IPS-20b (cell line): ENCODE data around the gene CDH13.

Source experiments
- H3K27ac ChIP-seq: one replicate; pipeline ENCODE4 v1.5.1; 2013; ENCODE audit warnings: low read length
- H3K27me3 ChIP-seq: 2 replicates; pipeline ENCODE4 v1.6.1; 2013; ENCODE audit warnings: mild to moderate bottlenecking, low read length, inconsistent platforms; ENCODE audit not compliant: insufficient read depth
- H3K36me3 ChIP-seq: 2 replicates; pipeline ENCODE4 v1.6.1; 2013; ENCODE audit warnings: low read depth, mild to moderate bottlenecking, inconsistent platforms, low read length, moderate library complexity; ENCODE audit not compliant: insufficient read depth
- H3K4me1 ChIP-seq: 2 replicates; pipeline ENCODE4 v1.6.1; 2013; ENCODE audit warnings: mild to moderate bottlenecking, control low read depth, inconsistent platforms, low read length, moderate library complexity; ENCODE audit not compliant: insufficient read depth
- H3K4me3 ChIP-seq: 2 replicates; pipeline ENCODE4 v1.5.1; 2013; ENCODE audit warnings: mild to moderate bottlenecking, low read length, inconsistent platforms
- H3K9ac ChIP-seq: 2 replicates; pipeline ENCODE4 v1.6.1; 2013; ENCODE audit warnings: low read depth, mild to moderate bottlenecking, inconsistent platforms, low read length, moderate library complexity
- H3K9me3 ChIP-seq: 2 replicates; pipeline ENCODE4 v1.6.1; 2013; ENCODE audit warnings: mild to moderate bottlenecking, low read depth, low read length, inconsistent platforms; ENCODE audit not compliant: insufficient read depth

The CDH13 gene

GRCh38 chr16:83713597-83713996 is 1086.8 kb downstream of the CDH13 start:
- Histone ChIP-seq H3K27me3 (no peaks in the 10 kb centered on the region), H3K4me3 (no peak overlapping the region), H3K27ac (no peak overlapping the region), H3K9me3 (no peaks in the 10 kb centered on the region), H3K36me3 (no peaks in the 10 kb centered on the region), H3K9ac (no peak overlapping the region), H3K4me1 (peaks cover 7% of the 10 kb centered on the region; the same call in 1 of the 2 replicates)

GRCh38 chr16:83714286-83714685 is 1087.5 kb downstream of the CDH13 start:
- Histone ChIP-seq H3K9me3 (no peaks in the 10 kb centered on the region), H3K4me1 (peaks cover 7% of the 10 kb centered on the region; the same call in 1 of the 2 replicates), H3K9ac (no peak overlapping the region), H3K27me3 (no peaks in the 10 kb centered on the region), H3K4me3 (no peak overlapping the region), H3K36me3 (no peaks in the 10 kb centered on the region), H3K27ac (no peak overlapping the region)

GRCh38 chr16:83715217-83715920 is 1088.6 kb downstream of the CDH13 start:
- no peak overlapping the region for H3K4me3 ChIP-seq
- H3K27me3 ChIP-seq = no peaks in the 10 kb centered on the region
- peaks cover 7% of the 10 kb centered on the region; the same call in 1 of the 2 replicates for H3K4me1 ChIP-seq
- no peak overlapping the region for H3K27ac ChIP-seq
- no peaks in the 10 kb centered on the region for H3K9me3 ChIP-seq
- H3K36me3 ChIP-seq = no peaks in the 10 kb centered on the region
- no peak overlapping the region for H3K9ac ChIP-seq

GRCh38 chr16:83717308-83717707 is 1090.5 kb downstream of the CDH13 start:
- no peaks in the 10 kb centered on the region for H3K36me3 ChIP-seq
- H3K27me3 ChIP-seq = no peaks in the 10 kb centered on the region
- H3K9ac ChIP-seq = no peak overlapping the region
- H3K9me3 ChIP-seq = no peaks in the 10 kb centered on the region
- H3K4me3 ChIP-seq = no peak overlapping the region
- H3K4me1 ChIP-seq = peaks cover 7% of the 10 kb centered on the region; the same call in 1 of the 2 replicates
- no peak overlapping the region for H3K27ac ChIP-seq

- Histone ChIP-seq H3K27me3 (no peaks in the 10 kb centered on the region), H3K4me1 (peaks cover 7% of the 10 kb centered on the region; the same call in 1 of the 2 replicates), H3K9ac (no peak overlapping the region), H3K27ac (no peak overlapping the region), H3K4me3 (no peak overlapping the region), H3K9me3 (no peaks in the 10 kb centered on the region), H3K36me3 (no peaks in the 10 kb centered on the region)
These were observed 1091.0 kb downstream of the CDH13 start for GRCh38 chr16:83717814-83718213.

GRCh38 chr16:83720213-83720612 is 1093.4 kb downstream of the CDH13 start:
- H3K9ac ChIP-seq = no peak overlapping the region
- H3K4me1 ChIP-seq = 0 out of 2 replicates have a peak, but pooled peaks cover 2% of the 10 kb centered on the region
- no peaks in the 10 kb centered on the region for H3K9me3 ChIP-seq
- no peaks in the 10 kb centered on the region for H3K27me3 ChIP-seq
- no peak overlapping the region for H3K4me3 ChIP-seq
- H3K36me3 ChIP-seq = no peaks in the 10 kb centered on the region
- no peak overlapping the region for H3K27ac ChIP-seq

- H3K4me1 ChIP-seq = 0 out of 2 replicates have a peak, but pooled peaks cover 2% of the 10 kb centered on the region
- H3K9me3 ChIP-seq = no peaks in the 10 kb centered on the region
- H3K27me3 ChIP-seq = no peaks in the 10 kb centered on the region
- no peak overlapping the region for H3K9ac ChIP-seq
- no peak overlapping the region for H3K27ac ChIP-seq
- no peak overlapping the region for H3K4me3 ChIP-seq
- H3K36me3 ChIP-seq = no peaks in the 10 kb centered on the region
These were observed 1094.2 kb downstream of the CDH13 start for GRCh38 chr16:83720981-83721380.

GRCh38 chr16:83721676-83722075 is 1094.9 kb downstream of the CDH13 start:
- Histone ChIP-seq H3K36me3 (no peaks in the 10 kb centered on the region), H3K4me3 (no peak overlapping the region), H3K9ac (no peak overlapping the region), H3K27ac (no peak overlapping the region), H3K27me3 (no peaks in the 10 kb centered on the region), H3K4me1 (0 out of 2 replicates have a peak, but pooled peaks cover 2% of the 10 kb centered on the region), H3K9me3 (no peaks in the 10 kb centered on the region)

GRCh38 chr16:83722456-83723183 is 1095.9 kb downstream of the CDH13 start:
- Histone ChIP-seq H3K4me3 (no peak overlapping the region), H3K27ac (no peak overlapping the region), H3K9ac (no peak overlapping the region), H3K9me3 (no peaks in the 10 kb centered on the region), H3K4me1 (0 out of 2 replicates have a peak, but pooled peaks cover 2% of the 10 kb centered on the region), H3K27me3 (no peaks in the 10 kb centered on the region), H3K36me3 (no peaks in the 10 kb centered on the region)

- H3K9ac ChIP-seq = no peak overlapping the region
- no peak overlapping the region for H3K4me3 ChIP-seq
- no peaks in the 10 kb centered on the region for H3K9me3 ChIP-seq
- no peaks in the 10 kb centered on the region for H3K27me3 ChIP-seq
- H3K36me3 ChIP-seq = no peaks in the 10 kb centered on the region
- H3K4me1 ChIP-seq = no peaks in the 10 kb centered on the region
- H3K27ac ChIP-seq = no peak overlapping the region
These were observed 1096.5 kb downstream of the CDH13 start for GRCh38 chr16:83723244-83723643.

GRCh38 chr16:83723901-83724300 is 1097.1 kb downstream of the CDH13 start:
- Histone ChIP-seq H3K4me3 (no peak overlapping the region), H3K36me3 (no peaks in the 10 kb centered on the region), H3K27me3 (no peaks in the 10 kb centered on the region), H3K9me3 (no peaks in the 10 kb centered on the region), H3K4me1 (no peaks in the 10 kb centered on the region), H3K27ac (no peak overlapping the region), H3K9ac (no peak overlapping the region)

GRCh38 chr16:83724585-83724984 is 1097.8 kb downstream of the CDH13 start:
- H3K9ac ChIP-seq = no peak overlapping the region
- no peak overlapping the region for H3K4me3 ChIP-seq
- H3K9me3 ChIP-seq = no peaks in the 10 kb centered on the region
- no peaks in the 10 kb centered on the region for H3K27me3 ChIP-seq
- H3K4me1 ChIP-seq = no peaks in the 10 kb centered on the region
- no peak overlapping the region for H3K27ac ChIP-seq
- H3K36me3 ChIP-seq = no peaks in the 10 kb centered on the region
